ENCODE results near the gene ARL13B. TPM values are rescaled to one million over a fixed set of nuclear protein-coding genes. Genes with fewer than 3 reads are reported as not detected.

ARL13B gene
- total and polyA plus RNA-seq, 2 of the 13 experiments (the other 11 are each of a cell fraction or from before 2014, with no cell fraction given): 2.2 to 9.6 TPM

GRCh38 chr3:94062513-94063404, 82.8 kb downstream of the ARL13B start, which contains the start of the genes DHFR2 and NSUN3 (continued):
- TF ChIP-seq, protein P1, sequence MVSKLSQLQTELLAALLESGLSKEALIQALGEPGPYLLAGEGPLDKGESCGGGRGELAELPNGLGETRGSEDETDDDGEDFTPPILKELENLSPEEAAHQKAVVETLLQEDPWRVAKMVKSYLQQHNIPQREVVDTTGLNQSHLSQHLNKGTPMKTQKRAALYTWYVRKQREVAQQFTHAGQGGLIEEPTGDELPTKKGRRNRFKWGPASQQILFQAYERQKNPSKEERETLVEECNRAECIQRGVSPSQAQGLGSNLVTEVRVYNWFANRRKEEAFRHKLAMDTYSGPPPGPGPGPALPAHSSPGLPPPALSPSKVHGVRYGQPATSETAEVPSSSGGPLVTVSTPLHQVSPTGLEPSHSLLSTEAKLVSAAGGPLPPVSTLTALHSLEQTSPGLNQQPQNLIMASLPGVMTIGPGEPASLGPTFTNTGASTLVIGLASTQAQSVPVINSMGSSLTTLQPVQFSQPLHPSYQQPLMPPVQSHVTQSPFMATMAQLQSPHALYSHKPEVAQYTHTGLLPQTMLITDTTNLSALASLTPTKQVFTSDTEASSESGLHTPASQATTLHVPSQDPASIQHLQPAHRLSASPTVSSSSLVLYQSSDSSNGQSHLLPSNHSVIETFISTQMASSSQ (IDR thresholded peaks at IDR 0.05; ENCODE audit: low read depth): no peak
- TF ChIP-seq, protein P1 (CRISPR knock-in tag; IDR thresholded peaks at IDR 0.05; ENCODE audit: borderline replicate concordance): no peak
- no peak for TF ChIP-seq ZSCAN25 (CRISPR knock-in tag; IDR thresholded peaks at IDR 0.05)
- TF ChIP-seq, protein P2, sequence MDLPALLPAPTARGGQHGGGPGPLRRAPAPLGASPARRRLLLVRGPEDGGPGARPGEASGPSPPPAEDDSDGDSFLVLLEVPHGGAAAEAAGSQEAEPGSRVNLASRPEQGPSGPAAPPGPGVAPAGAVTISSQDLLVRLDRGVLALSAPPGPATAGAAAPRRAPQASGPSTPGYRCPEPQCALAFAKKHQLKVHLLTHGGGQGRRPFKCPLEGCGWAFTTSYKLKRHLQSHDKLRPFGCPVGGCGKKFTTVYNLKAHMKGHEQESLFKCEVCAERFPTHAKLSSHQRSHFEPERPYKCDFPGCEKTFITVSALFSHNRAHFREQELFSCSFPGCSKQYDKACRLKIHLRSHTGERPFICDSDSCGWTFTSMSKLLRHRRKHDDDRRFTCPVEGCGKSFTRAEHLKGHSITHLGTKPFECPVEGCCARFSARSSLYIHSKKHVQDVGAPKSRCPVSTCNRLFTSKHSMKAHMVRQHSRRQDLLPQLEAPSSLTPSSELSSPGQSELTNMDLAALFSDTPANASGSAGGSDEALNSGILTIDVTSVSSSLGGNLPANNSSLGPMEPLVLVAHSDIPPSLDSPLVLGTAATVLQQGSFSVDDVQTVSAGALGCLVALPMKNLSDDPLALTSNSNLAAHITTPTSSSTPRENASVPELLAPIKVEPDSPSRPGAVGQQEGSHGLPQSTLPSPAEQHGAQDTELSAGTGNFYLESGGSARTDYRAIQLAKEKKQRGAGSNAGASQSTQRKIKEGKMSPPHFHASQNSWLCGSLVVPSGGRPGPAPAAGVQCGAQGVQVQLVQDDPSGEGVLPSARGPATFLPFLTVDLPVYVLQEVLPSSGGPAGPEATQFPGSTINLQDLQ (CRISPR knock-in tag; IDR thresholded peaks at IDR 0.05): peak; percentile 48; the same call in 1 of the 2 replicates
- no peak for TF ChIP-seq SNAI1 (CRISPR knock-in tag; IDR thresholded peaks at IDR 0.05; ENCODE audit: borderline replicate concordance)
- peak; percentile 84; the same call in 1 of the 2 replicates for TF ChIP-seq TARDBP (CRISPR knock-in tag; IDR thresholded peaks at IDR 0.05)
- TF ChIP-seq MTA3 (CRISPR knock-in tag; IDR thresholded peaks at IDR 0.05): no peak
- TF ChIP-seq ZFY (CRISPR knock-in tag; IDR thresholded peaks at IDR 0.05): peak; percentile 67
- TF ChIP-seq ETV5 (CRISPR knock-in tag; IDR thresholded peaks at IDR 0.05; ENCODE audit: borderline replicate concordance): peak; percentile 89; the same call in 1 of the 2 replicates
- TF ChIP-seq ZNF484 (CRISPR knock-in tag; IDR thresholded peaks at IDR 0.05; ENCODE audit: borderline replicate concordance, low read depth): no peak
- TF ChIP-seq ATRX (CRISPR knock-in tag; IDR thresholded peaks at IDR 0.05; ENCODE audit: borderline replicate concordance): no peak
- TF ChIP-seq, protein P3, sequence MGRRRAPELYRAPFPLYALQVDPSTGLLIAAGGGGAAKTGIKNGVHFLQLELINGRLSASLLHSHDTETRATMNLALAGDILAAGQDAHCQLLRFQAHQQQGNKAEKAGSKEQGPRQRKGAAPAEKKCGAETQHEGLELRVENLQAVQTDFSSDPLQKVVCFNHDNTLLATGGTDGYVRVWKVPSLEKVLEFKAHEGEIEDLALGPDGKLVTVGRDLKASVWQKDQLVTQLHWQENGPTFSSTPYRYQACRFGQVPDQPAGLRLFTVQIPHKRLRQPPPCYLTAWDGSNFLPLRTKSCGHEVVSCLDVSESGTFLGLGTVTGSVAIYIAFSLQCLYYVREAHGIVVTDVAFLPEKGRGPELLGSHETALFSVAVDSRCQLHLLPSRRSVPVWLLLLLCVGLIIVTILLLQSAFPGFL (CRISPR knock-in tag; IDR thresholded peaks at IDR 0.05): no peak
- no peak for TF ChIP-seq HOXA5 (CRISPR knock-in tag; IDR thresholded peaks at IDR 0.05)
- TF ChIP-seq MYPOP (CRISPR knock-in tag; IDR thresholded peaks at IDR 0.05): peak; percentile 72
- no peak; the same call in 1 of the 2 replicates for TF ChIP-seq ZNF460 (CRISPR knock-in tag; IDR thresholded peaks at IDR 0.05; ENCODE audit: borderline replicate concordance)
- no peak for TF ChIP-seq ZKSCAN5 (CRISPR knock-in tag; IDR thresholded peaks at IDR 0.05)
- no peak for TF ChIP-seq ZSCAN30 (CRISPR knock-in tag; IDR thresholded peaks at IDR 0.05)
- TF ChIP-seq ZNF343 (CRISPR knock-in tag; IDR thresholded peaks at IDR 0.05): no peak
- TF ChIP-seq MXI1 (IDR thresholded peaks at IDR 0.05; ENCODE audit: borderline replicate concordance, low read depth, low read length): peak; percentile 70; the same call in 1 of the 3 replicates
- peak; percentile 88 for TF ChIP-seq MAFF (IDR thresholded peaks at IDR 0.05; ENCODE audit: low read depth, low read length)
- TF ChIP-seq NFIB (CRISPR knock-in tag; IDR thresholded peaks at IDR 0.05; ENCODE audit: borderline replicate concordance): no peak
